Activated T-helper 1 cell treated with Interleukin-2 at 50 U/mL for 16 hours (primary cell): ENCODE measurements around the gene APOL1.

Experiments
- DNase-seq: peaks from one replicate; pipeline ENCODE4 v3.0.0-alpha.2; 2020; ENCODE audit warnings: low read depth

The APOL1 gene

GRCh38 chr22:36291831-36292740, 39.2 kb downstream of the APOL1 start:
- DNase-seq, result no peak

DNA sequence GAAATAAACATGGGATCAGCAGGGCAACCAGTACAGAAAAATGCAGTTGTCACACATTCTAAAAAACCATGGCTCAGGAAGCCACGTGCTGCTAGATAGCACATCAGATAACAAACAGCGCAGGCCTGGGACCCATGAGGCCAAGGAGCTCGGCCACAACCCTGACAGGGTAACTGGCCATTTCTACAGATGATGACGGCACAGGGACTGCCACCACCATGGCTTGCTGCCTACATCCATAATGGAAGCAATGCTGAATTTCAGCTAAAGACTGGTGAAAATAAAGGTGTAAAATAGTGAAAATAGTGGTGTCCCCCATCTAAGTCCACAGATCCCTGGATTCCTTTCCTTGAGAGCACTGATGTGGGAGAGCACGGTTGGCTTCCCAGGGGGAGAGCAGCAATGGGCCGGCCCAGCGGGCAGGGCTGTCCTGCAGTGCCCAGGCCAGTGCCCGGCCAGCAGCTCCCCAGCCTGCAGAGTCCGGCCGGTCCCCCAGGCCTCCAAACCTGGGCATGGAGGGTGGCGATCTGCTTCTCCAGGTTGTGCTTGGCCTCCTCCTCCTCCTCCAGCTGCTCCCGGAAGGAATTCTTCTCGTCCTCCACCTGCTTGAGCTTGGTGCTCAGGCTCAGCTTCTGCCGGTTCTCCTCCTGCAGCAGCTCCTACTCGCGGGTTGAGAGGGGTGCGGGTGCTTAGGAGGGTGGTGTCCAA, 40.0 kb downstream of the APOL1 start:
- no peak for DNase-seq

DNA sequence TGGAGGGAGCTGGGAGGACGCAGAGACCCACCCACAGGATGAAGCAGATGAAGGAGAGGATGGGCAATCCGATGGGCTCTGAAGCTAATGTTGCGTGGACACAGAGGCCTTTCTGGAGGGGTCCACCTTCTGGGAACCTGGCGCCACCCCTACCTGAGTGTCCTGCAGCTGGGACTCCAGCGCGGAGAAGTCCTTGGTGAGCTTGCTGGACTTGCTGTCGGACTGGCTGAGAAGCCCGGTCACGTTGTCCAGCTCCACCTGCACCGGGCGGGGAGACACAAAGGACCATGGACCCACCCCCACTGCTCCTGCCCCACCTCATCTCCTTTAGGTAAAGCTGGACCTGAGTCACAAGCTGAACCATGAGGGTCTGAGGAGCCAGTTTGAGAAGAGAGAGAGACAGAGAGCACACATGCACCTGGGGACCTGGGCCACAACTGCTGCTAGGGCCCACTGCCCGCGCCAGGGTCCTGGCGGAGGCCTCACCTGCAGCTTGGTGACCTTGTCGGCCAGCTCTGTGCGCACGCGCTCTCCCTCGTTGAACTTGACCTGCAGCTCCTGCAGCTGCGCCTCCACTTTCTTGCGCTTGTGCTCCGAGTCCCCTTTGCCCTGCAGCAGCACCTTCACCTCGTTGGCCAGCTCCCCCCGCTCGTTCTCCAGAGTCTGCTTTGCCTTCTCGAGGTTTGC, 40.8 kb downstream of the APOL1 start:
- no peak for DNase-seq

DNA sequence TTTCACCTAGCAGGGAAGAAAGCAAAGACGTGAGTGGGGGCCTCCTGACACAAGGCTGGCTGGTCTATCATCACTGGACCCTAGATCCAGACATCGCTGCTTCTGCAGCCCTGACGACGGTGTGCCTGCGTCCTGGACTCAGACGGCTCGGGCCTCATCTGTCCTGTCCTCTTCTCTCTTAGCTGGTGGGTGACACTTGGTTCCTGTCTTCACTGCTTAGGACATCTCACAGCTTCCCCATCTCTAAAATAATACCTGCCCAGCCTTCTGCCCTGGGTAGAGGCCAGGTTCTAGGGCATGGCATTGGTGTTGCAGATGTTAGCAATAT, 41.3 kb downstream of the APOL1 start:
- DNase-seq, result no peak

- DNase-seq, result no peak
These were observed 41.9 kb downstream of the APOL1 start for GRCh38 chr22:36294801-36295200.

DNA sequence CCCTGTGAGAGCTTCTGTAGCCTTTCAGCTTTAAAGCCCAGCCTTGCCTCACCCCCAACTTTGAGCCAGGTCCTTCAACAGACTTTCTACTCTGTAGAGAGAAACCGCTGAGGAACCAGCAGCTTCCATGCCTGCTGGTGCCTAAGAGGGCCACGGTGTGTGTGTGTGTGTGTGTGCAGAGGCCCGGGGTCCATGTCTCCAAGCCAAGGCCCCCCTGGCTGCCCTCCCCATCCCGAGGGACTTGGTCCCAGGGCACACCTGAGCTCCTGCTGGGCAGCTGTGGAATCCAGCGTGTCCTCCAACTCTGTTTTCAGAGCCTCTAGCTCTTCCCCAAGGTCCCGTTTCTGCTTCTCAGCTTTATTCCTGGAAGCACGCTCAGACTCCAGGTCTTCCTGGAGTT, 42.3 kb downstream of the APOL1 start:
- no peak for DNase-seq

- DNase-seq, result no peak
These were observed 43.8 kb downstream of the APOL1 start for GRCh38 chr22:36296690-36297089.

DNA sequence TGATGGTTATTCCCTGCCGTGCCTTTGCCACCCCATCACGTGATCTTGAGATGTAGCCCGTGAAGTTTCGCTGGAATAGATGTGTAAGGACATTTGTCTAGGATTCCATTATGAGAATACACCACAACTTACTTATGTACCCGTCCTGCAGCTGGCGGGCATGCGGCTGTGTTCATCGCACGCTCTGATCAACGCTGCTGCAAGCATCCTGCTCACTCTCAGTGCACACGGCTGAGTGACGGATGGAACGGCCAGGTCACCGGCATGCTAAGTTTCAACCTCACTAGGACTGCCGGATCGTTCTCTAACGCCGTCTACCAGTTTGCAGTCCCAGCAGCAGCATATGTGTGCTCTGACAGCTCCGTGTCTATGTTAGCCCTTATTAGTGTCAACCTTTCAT, 44.6 kb downstream of the APOL1 start:
- DNase-seq, result no peak

DNA sequence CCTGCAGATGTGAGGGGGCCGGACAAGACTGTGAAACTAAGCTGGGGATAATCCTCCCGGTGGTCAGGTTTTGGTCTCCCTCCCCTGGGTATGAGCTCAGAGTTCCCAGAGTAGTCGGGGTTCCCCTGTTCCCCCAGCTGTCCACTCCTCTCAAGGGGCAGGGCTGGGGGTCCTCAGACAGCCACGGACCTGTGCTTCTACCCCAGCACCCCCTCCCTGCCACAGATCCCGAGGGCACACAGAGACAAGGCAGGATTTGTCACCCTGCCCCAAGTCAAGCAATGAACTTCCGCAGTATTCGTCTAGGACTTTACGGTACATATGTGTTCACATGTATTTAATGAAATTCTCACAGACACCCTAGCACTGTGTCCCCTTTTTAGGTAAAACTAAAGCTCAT, 45.2 kb downstream of the APOL1 start:
- DNase-seq, result no peak

DNA sequence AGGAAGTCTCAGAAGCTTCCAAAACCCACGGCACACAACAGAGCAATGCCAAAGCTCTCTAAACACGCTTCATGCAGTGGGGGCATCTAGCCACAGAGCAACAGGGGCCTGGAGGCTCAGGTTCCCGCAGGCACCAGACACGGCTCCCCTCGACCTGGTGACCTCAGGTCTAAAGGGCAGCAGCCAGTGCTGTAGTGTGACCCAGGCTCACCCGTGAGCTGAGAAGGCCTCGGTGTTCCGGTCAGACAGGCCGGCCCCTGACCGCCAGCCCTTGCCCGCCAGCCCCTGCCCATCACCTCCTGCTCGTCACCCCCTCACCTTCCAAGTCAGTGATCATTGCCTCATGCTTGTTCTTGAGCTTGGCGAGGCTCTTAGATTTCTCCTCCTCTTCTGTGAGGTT, 45.7 kb downstream of the APOL1 start:
- no peak for DNase-seq

DNA sequence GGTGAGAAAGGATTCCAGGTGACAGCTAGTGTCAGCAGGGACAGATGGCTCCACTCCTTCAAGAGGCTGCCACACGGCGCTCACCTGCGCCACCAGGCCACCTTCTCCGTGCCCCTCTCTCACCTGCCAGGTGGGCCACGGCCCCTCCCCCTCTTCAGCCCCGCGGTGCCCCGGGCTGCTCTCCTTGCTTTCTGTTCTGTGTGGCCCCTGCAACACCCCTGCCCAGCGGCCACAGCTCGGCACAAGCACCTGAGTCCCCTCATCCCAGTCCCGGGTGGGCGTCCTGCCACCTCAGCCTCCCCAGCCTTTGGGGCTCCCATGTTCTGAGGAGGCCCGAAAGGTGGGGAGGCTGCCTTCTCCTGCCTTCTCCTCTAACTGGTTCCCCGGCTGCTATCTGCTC, 46.4 kb downstream of the APOL1 start:
- no peak for DNase-seq

DNA sequence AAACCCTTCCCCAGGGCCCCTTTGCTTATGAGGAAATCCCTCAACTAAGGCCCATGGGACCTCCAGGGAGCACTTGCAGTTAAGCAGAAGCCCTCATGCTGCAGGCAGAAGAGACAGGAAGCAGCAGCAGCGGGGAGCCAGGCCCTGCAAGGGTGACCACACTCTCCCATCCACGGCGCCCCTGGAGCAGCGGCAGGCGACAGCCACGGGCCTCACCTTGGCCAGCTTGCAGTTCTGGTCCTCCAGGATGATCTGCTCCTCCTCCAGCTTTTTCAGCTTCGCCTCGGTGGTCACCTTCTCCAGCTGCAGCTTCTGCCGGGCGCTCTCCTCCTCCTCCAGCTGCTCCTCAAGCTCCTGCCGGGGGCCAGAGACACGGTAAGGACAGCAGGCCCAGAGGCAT, 47.0 kb downstream of the APOL1 start:
- DNase-seq, result no peak

DNA sequence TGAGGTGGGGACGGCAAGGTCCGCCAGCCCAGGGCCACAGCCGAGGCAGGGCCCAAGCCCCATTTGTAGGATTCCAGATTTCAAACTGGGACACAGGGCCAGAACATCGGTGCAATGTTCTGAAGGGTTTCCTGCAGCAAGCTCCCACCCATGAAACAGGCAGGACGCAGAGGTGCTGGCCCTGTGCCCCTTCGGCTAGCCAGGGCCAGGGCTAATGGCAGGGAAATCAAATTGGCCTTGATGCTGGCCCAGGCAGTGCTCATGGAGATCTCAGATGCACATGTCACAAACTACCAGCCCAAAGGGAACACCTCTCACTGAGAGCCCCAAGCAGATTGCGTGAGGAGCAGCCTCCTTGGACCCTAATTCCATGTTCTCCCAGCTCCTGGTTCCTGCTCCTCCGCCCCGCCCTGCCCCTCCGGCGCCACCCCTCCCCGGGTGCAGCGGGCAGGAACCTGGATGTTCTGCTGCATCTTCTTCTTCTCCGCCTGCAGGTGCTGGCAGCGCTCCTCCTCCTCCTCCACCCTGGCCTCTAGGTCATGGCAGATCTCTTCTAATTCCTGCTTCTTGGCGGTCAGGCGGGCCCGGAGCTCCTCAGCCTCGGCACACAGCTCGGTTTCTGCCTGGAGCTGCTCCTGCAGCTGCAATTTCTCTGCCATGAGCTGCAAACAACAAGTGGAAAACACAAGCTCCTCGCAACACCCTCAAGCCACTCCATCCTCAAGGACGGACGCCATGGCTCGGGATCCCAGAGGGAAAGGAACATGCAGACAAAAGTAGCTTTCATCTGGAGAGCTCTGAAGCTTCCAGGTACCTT, 47.7 kb downstream of the APOL1 start:
- DNase-seq, result no peak

- peak; percentile 70 for DNase-seq
These were observed 48.5 kb downstream of the APOL1 start for GRCh38 chr22:36301384-36301828.

DNA sequence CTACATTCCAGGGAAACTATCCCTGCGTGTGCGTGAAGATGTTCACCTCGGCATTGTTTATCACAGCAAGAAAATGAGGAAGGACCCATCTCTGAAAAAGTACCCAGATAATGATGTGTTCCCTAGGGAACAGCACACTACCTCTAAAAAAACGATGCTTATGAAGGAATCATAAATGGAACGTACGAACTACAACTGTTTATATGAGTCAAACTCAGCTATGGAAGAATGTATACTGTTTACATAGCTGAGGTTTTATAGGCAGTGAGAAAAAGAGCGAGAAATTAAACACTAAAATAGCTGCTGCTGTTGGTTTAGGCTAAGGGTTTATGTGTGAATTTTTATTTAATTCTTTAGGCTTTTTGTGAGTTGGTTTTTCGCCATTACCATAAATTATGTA, 48.9 kb downstream of the APOL1 start:
- no peak for DNase-seq

DNA sequence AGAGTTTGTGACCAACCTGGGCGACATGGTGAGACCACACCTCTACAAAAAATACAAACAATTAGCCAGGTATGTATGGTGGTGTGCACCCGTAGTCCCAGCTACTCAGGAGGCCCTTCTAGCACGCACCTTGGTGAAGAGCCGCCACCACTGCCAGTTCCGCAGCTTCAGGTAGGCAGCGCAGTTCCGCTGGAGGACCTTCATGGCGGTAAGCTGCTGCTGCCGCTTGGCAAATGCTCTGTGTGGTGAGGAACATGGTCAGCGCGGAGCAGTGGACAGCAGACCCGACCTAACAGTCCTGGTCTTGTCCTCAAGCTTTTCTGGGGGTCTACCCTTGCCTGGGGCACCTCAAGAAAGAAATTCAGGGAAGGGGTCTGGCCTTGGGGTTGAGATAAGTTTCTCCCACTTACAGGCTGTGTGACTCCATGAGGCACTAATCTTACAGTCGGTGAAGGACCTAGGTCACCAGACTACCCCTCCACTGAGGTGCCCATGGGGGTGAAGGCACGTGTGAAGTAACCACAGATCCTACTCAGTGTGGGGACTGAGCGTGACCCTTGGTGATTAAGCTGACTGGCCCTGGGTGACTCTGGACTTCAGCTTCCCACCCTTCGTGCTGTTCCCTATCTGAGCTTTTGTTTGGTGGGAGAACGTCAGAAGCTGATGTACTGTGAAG, 49.6 kb downstream of the APOL1 start:
- DNase-seq, result no peak

GRCh38 chr22:36303115-36303467, 50.2 kb downstream of the APOL1 start:
- DNase-seq, result no peak

- no peak for DNase-seq
These were observed 50.9 kb downstream of the APOL1 start for GRCh38 chr22:36303874-36304273.

- DNase-seq, result no peak
These were observed 51.5 kb downstream of the APOL1 start for GRCh38 chr22:36304429-36304828.

DNA sequence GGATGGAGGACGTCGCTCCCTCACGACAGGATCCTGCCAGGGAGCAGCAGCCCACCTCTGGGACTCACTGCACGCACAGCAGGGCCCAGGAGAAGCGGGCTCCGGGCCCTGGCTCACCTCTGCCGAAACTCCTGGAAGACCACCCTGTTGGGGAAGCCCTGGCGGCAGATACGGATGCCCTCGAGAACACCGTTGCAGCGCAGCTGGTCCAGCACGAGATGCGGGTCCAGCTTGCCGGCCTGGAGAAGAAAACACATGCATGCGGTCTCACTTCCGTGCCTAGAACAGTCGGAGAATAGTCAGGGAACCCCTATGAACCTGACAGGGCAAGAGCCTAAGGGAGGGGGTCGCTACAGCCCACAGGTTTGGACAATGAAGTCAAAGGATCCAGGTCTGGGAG, 52.9 kb downstream of the APOL1 start:
- no peak for DNase-seq

DNA sequence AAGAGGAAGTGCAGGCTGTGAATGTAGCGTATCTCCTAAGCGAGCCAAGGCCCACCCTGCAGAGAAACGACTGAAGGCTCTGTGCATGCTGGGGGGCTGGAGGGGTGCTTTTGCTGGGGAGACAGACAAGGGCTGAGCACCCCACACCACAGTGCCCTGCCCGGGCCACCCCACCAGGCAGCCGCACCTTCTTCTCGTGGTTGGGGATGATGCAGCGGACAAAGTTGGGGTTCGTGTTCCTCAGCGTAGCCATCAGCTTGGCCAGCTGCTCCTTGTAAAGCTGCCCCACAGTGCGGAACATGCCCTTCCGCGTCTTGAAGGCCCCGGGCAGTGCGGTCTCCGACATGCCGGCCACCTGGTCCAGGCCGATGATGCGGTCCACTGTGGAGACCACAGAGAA, 53.3 kb downstream of the APOL1 start:
- no peak for DNase-seq

GRCh38 chr22:36308880-36309279, 55.9 kb downstream of the APOL1 start:
- no peak for DNase-seq
